ENCODE results near the gene DKK3.

The DKK3 gene

GRCh38 chr11:12006552-12007229 is 1.7 kb downstream of the DKK3 start:
- DNase-seq (ENCODE audit: extremely low read depth in 1 of 2, low read depth in 1 of 2): no peak

- no peak for DNase-seq (ENCODE audit: extremely low read depth in 1 of 2, low read depth in 1 of 2)
These were observed 3.0 kb downstream of the DKK3 start for GRCh38 chr11:12005476-12005875.

DNA sequence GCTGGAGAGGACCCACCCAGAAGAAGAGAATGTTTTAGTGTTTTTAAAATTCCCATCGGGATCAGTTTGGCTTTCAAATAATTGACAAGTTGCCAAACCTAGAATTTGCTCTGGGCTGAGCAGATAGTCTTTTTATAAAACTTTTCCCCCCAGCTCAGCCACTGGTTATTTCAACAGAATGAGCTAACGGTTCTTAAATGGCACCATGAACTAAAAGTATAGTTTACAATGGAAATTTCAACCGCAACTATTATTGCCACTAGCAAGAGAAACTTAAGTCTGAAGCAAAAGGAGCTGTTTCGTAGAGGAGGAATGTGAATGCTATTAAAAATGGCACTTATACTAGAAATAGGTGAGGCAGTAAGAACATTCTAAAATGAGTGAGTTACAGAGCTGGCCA is 3.4 kb downstream of the DKK3 start:
- no peak for DNase-seq (ENCODE audit: extremely low read depth in 1 of 2, low read depth in 1 of 2)

- no peak for DNase-seq (ENCODE audit: extremely low read depth in 1 of 2, low read depth in 1 of 2)
These were observed 4.6 kb downstream of the DKK3 start for GRCh38 chr11:12003815-12004214.

GRCh38 chr11:12003336-12003735 is 5.1 kb downstream of the DKK3 start:
- DNase-seq (ENCODE audit: extremely low read depth in 1 of 2, low read depth in 1 of 2): no peak

- DNase-seq (ENCODE audit: extremely low read depth in 1 of 2, low read depth in 1 of 2): no peak
These were observed 7.2 kb downstream of the DKK3 start for GRCh38 chr11:12001186-12001585.

DNA sequence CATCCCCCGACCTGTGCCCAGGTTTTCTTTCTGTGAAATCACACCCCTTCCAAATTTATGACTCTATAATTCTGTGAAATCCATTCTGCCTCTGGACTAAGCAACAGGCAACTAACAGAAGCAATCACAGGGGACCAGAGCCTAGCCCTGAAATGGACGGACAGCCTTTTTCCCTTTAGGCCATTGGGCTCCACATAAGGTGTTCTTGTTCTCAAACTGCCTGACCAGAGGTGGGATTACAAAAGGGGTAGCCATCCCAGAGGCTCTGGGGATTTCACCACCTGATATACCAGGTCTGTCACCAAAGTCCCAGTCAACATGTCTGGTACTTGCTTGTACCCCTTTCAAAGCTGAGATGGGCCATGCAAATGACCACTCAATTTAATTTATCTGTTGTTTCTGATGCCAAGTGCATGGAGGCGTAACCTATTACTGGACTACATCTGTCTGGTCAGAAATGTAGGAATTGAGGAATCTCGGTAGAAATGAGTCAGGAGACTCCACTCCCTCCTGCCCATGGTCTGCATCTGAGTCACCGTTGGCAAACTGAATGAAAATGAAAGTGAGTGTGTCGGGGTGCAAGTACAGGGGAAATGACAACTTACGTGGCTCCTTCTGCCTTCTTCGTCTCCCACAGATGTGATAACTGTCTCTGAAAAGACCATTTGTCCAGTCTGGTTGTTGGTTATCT is 10.2 kb downstream of the DKK3 start:
- DNase-seq (ENCODE audit: extremely low read depth in 1 of 2, low read depth in 1 of 2): no peak

- no peak for DNase-seq (ENCODE audit: extremely low read depth in 1 of 2, low read depth in 1 of 2)
These were observed 11.4 kb downstream of the DKK3 start for GRCh38 chr11:11997049-11997322.

DNA sequence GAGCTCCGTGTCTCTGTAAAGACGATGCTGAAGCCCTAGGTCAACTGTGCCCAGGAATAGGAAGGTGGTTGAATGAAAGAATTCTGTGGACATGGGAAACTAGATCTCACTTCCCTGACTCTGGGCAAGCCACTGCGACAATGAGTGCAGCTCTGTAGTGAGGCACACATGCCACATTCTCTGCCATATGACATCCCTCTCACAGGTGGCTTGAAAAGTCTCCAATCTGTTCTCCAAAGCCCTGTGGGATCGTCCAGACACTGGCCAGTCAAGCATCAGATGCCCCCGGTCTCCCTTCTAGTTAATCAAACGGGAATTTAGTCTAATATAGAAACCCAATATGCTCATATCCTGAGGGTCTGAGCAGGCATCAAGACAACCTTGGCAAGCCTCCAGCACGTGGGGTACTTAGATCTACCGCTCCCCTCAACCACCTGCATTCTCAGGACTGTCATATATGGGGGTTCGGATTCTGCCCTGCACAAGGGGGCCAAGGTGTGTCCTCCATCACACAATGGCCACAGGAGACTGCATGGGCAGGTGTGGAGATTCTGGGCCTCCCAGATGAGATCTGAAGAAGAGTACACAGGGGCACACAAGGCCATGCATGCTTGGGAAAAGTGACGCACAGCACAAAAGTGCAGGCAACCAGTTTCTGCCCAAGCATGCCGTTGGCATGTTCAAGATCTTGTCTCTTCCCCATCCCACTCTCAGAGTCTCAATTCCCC is 11.9 kb downstream of the DKK3 start:
- DNase-seq (ENCODE audit: extremely low read depth in 1 of 2, low read depth in 1 of 2): no peak

DNA sequence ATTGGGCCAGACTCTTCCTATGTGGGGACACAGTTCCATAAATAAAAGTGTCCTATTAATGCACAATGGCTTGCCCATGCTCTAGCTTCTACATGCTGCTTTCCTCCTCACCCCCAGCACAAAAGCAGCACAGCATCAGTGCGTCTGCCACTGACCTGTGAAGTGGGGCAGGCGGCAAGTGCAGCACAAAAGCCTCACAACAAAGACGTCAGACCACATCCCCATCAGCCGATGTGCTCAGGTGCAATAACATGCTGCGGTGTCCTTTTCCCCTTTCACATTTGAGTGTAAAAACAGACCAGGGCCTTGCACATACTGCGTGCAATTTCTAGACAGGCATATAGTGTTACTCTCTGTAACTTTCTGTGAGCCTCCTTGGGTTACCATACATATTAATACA is 12.8 kb downstream of the DKK3 start:
- no peak for DNase-seq (ENCODE audit: extremely low read depth in 1 of 2, low read depth in 1 of 2)

- no peak for DNase-seq (ENCODE audit: extremely low read depth in 1 of 2, low read depth in 1 of 2)
These were observed 14.6 kb downstream of the DKK3 start for GRCh38 chr11:11993839-11994238.

DNA sequence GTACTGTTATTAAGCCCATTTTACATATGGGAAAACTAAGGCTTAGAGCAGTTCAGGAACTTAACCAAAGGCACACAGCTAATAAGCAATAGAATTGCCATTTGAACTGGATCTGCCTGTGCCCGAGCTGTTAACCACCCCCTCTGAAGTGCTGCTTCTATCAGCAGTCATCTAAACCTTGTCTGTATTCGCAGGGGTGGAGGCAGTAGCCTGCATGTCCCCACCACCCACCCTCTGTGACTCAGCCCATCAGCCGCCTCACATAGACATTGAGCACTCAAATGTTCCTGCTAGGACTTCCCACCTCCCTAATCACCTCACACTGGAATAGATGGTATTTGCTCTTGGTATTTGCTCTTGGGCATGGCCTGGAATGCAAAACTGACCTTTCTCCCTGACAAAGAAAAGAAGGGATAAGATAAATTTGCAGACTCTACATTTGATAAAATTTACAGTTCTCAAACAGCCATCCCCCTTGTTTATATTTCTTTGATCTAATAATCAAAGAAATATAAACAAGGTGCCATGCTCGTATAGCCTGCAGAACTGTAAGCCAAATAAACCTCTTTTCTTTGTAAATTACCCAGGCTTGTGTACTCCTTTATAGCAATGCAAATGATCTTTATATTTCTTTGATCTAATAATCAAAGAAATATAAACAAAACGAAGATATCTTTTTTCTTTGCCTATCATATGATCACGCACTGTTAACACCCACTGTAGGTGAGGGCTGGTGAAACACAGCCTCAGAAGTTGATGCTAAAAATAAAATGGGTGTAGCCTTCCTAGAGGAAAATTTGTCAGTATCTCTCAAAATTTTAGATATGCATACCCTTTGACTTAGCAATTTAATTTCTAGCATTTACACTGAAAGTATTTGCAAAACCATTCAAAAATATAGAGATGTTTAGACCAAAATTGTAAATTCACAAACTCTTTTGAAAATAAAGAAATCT is 15.9 kb downstream of the DKK3 start:
- no peak for DNase-seq (ENCODE audit: extremely low read depth in 1 of 2, low read depth in 1 of 2)

DNA sequence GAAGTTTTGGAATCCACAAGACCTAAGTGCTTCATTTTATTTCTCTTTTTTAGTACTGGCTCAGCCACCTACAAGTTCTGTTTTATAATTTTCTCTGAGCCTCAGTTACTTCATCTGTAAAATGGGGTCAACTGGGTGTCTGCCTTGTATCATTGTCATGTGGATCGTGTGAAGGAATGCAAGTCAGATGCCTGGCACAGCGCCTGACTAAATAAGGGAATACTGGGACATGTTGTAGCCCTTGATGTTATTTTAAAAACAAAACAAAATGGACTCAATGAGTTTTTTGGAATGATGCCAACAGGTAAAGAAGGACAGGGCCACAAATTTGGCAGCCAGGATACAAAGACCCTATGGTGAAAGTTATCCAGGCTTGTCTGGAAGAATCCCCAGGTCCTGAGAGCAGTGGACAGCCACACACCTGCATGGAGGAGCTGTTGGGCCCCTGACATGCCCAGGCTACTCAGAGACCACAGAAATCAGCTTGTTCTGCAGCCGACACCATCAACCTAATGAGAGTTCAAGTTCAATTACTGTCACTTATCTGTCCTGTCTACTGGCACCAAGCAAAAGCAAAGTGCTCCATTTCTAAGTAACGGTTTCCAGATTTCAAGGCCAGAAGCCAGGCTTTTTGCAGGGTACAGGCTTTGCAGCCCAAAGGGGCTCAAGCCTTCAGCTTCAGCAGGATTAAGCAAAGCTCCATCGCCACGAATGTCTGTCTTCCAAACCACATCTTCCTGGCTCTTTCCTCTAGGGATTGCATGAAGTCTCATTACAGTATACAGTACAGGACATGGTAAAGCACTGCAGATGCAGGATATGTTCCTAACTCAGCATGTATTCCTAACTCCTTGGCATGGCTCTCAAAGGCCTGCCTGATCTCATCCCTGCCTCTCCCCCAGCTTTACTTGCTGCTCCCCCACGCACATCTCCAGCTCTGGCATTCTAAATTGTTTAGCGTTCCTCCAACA is 18.4 kb downstream of the DKK3 start:
- DNase-seq (ENCODE audit: extremely low read depth in 1 of 2, low read depth in 1 of 2): no peak

- DNase-seq (ENCODE audit: extremely low read depth in 1 of 2, low read depth in 1 of 2): no peak
These were observed 19.7 kb downstream of the DKK3 start for GRCh38 chr11:11988681-11989261.

DNA sequence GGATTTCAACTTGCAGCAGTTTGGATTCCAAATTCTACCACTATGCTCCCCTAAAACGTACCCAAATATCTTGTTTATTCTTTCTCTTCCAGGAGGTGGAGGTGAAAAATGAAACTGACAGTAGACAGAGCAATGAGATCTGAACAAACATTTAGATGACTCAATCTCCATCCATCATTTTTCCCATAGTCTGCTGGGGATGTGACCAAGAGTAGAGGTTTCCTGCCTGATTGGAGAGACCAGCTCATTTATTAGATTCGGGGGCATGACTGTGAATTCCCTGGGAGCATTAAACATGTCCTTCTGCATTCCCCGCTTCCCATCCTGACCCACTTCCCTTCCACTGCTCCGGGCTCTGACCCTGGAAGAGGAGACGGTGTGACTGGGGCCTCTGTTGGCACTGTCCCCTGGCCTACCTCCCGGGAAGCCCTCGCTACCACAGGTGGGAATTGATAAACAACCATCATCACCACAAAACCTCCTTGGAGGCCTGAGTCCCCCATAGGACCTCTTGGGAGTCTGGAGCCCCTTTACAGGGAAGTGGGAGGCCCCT is 20.3 kb downstream of the DKK3 start:
- DNase-seq (ENCODE audit: extremely low read depth in 1 of 2, low read depth in 1 of 2): no peak

GRCh38 chr11:11987503-11988022 is 20.9 kb downstream of the DKK3 start:
- no peak for DNase-seq (ENCODE audit: extremely low read depth in 1 of 2, low read depth in 1 of 2)

GRCh38 chr11:11985954-11986949 is 22.2 kb downstream of the DKK3 start:
- no peak for DNase-seq (ENCODE audit: extremely low read depth in 1 of 2, low read depth in 1 of 2)
